ENCODE results near the gene ATP8A2.

ATP8A2 gene

GRCh38 chr13:25649001-25649633 is 277.3 kb downstream of the ATP8A2 start:
- no peak for DNase-seq

- no peak for DNase-seq
These were observed 281.0 kb downstream of the ATP8A2 start for GRCh38 chr13:25652764-25653163.

- DNase-seq: no peak
These were observed 282.5 kb downstream of the ATP8A2 start for GRCh38 chr13:25654322-25654721.

- DNase-seq: no peak
These were observed 285.4 kb downstream of the ATP8A2 start for GRCh38 chr13:25657157-25657556.

- no peak for DNase-seq
These were observed 287.5 kb downstream of the ATP8A2 start for GRCh38 chr13:25659091-25659795.

GRCh38 chr13:25660996-25661395 is 289.2 kb downstream of the ATP8A2 start:
- DNase-seq: no peak

GRCh38 chr13:25662516-25662915 is 290.7 kb downstream of the ATP8A2 start:
- DNase-seq: no peak

GRCh38 chr13:25668345-25668744 is 296.6 kb downstream of the ATP8A2 start:
- DNase-seq: no peak

GRCh38 chr13:25673711-25674110 is 301.9 kb downstream of the ATP8A2 start:
- DNase-seq: no peak

- DNase-seq: no peak
These were observed 302.6 kb downstream of the ATP8A2 start for GRCh38 chr13:25674371-25674770.

- DNase-seq: no peak
These were observed 303.3 kb downstream of the ATP8A2 start for GRCh38 chr13:25675060-25675459.

GRCh38 chr13:25677956-25678355 is 306.2 kb downstream of the ATP8A2 start:
- no peak for DNase-seq

- no peak for DNase-seq
These were observed 306.6 kb downstream of the ATP8A2 start for GRCh38 chr13:25678398-25678797.

GRCh38 chr13:25679159-25679558 is 307.4 kb downstream of the ATP8A2 start:
- no peak for DNase-seq

GRCh38 chr13:25679936-25680335 is 308.2 kb downstream of the ATP8A2 start:
- no peak for DNase-seq

- DNase-seq: no peak
These were observed 310.5 kb downstream of the ATP8A2 start for GRCh38 chr13:25682276-25682675.

- DNase-seq: no peak
These were observed 311.3 kb downstream of the ATP8A2 start for GRCh38 chr13:25683056-25683455.

GRCh38 chr13:25683662-25684370 is 312.0 kb downstream of the ATP8A2 start:
- DNase-seq: no peak

GRCh38 chr13:25684491-25684890 is 312.7 kb downstream of the ATP8A2 start:
- DNase-seq: no peak

- DNase-seq: no peak
These were observed 315.2 kb downstream of the ATP8A2 start for GRCh38 chr13:25686831-25687470.

GRCh38 chr13:25687471-25688225 is 315.9 kb downstream of the ATP8A2 start:
- no peak for DNase-seq

GRCh38 chr13:25688536-25688935 is 316.8 kb downstream of the ATP8A2 start:
- no peak for DNase-seq

GRCh38 chr13:25689539-25689938 is 317.8 kb downstream of the ATP8A2 start:
- DNase-seq: no peak

All from fibroblast of skin of right quadriceps (primary cell).